K562 (cell line): Measurements from ENCODE around the gene GALT.

Experiments
- EP300 ChIP-seq: IDR thresholded peaks from 2 replicates; pipeline ENCODE4 v1.6.1; 2012; ENCODE audit warnings: low read length, improper control_type of control experiment
- EZH2 ChIP-seq: IDR thresholded peaks from 2 replicates; pipeline ENCODE4 v1.6.1; 2012; ENCODE audit warnings: low read depth, mild to moderate bottlenecking, inconsistent platforms, low read length, borderline replicate concordance
- TEAD4 ChIP-seq, 2 experiments: sonication (generic) in 1 of 2; formaldehyde crosslinking in 1 of 2; IDR thresholded peaks; 2 replicates each; pipeline versions ENCODE4 v1.6.1 to v1.8.0; 2012 to 2022; ENCODE audit warnings: borderline replicate concordance in 1 of 2, inconsistent platforms in 1 of 2, low read length in 1 of 2, mild to moderate bottlenecking in 1 of 2, missing genetic modification reagents in 1 of 2

DNA sequence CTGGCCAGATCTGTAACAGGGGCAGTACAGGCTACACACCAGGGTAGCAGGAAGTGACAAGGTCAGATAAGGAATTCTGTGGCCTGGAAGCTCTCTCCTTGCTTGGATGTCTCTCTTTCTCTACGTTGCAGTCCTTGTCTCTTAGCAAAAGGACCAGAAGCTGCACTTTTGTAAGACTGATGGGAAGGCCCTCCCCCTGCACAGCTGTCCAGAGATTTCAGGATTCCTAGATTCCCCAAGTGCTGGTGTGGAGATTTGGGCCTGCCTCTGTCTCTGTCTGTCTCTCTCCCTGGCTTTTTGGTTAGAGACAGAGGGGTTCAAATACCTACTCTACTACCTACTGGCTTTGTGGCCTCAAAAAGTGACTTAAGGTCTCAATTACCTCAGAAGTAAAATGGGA is 46.9 kb upstream of the GALT start:
- TF ChIP-seq EZH2 (no peak), TEAD4 (IDR thresholded peaks at IDR 0.05; ENCODE audit: low read length) (no peak), TEAD4 (CRISPR knock-in tag; IDR thresholded peaks at IDR 0.05; ENCODE audit: borderline replicate concordance) (no peak), EP300 (no peak)
